Gastroesophageal sphincter (tissue), 4 donors: Measurements from ENCODE around the gene UMAD1. TPM values are rescaled to one million over a fixed set of nuclear protein-coding genes. Genes with fewer than 3 reads are reported as not detected.

Experiments used
- ATAC-seq: fragments of 150-250 bp; one replicate; pipeline ENCODE4 v1.9.1; 2016; ENCODE audit warnings: mild to moderate bottlenecking, moderate library complexity
- H3K27ac ChIP-seq, 4 donors: fragments of 200-600 bp; sonication (generic) in 3 of 4; 1 replicate in 3 of 4; 2 replicates in 1 of 4; pipeline ENCODE4 v1.5.1; 2016 to 2019
- H3K27me3 ChIP-seq: fragments of 200-600 bp; sonication (generic); one replicate; pipeline ENCODE4 v1.5.1; 2019
- H3K36me3 ChIP-seq, 2 donors: fragments of 200-600 bp; sonication (generic); one replicate each; pipeline ENCODE4 v1.5.1; 2019; ENCODE audit warnings: control low read depth in 1 of 2
- H3K4me1 ChIP-seq, 3 donors: fragments of 200-600 bp; sonication (generic); 1 replicate in 2 of 3; 2 replicates in 1 of 3; pipeline ENCODE4 v1.5.1; 2016 to 2019; ENCODE audit warnings: control low read depth in 2 of 3
- H3K4me3 ChIP-seq, 2 donors: fragments of 200-600 bp; sonication (generic); one replicate each; pipeline ENCODE4 v1.5.1; 2019; ENCODE audit warnings: mild to moderate bottlenecking in 1 of 2, moderate library complexity in 1 of 2
- H3K9me3 ChIP-seq, 3 donors: fragments of 200-600 bp; sonication (generic); one replicate each; pipeline ENCODE4 v1.5.1; 2017 to 2019; ENCODE audit warnings: control low read depth in 2 of 3
- CTCF ChIP-seq, 4 experiments: fragments of 200-600 bp in 2 of 4; fragments of 450-650 bp in 2 of 4; sonication (generic) in 1 of 4; IDR thresholded peaks; one replicate each; pipeline ENCODE4 v1.5.1; 2017 to 2019; ENCODE audit warnings: antibody characterized with exemption in 4 of 4, mild to moderate bottlenecking in 2 of 4, moderate library complexity in 2 of 4
- EP300 ChIP-seq: sonication (generic); formaldehyde crosslinking; IDR thresholded peaks from one replicate; pipeline ENCODE4 v1.6.1; 2017; ENCODE audit warnings: antibody characterized with exemption, mild to moderate bottlenecking
- POLR2A ChIP-seq, 2 donors: fragments of 450-650 bp; IDR thresholded peaks; one replicate each; pipeline ENCODE4 v1.6.1; 2017; ENCODE audit warnings: antibody characterized with exemption in 2 of 2, mild to moderate bottlenecking in 2 of 2, moderate library complexity in 1 of 2
- POLR2AphosphoS5 ChIP-seq: sonication (generic); formaldehyde crosslinking; IDR thresholded peaks from one replicate; pipeline ENCODE4 v1.6.1; 2017; ENCODE audit warnings: antibody characterized with exemption
- WGBS, 2 donors: methylation state at CpG; one replicate each; pipeline ENCODE4 v1.1.5; 2018; ENCODE audit warnings: low coverage in 1 of 2; 5-methylcytosine and 5-hydroxymethylcytosine counted together
- total RNA-seq, 4 donors: library from RNA; depleted of rRNA; stranded (reverse); fragments of >200 nt; gene quantifications; one replicate each; pipeline ENCODE4 v1.1.0, GENCODE V29; 2016

The UMAD1 gene
- total RNA-seq, 4 donors from 2014 or later, result 7.4 to 24.4 (median 15.9) TPM

GRCh38 chr7:7737674-7738073 lies 97.1 kb downstream of the UMAD1 start:
- H3K4me1 ChIP-seq, result peaks cover 0 to 16% (median 0%) of the 10 kb centered on the region in 3 donors
- ATAC-seq, result no peak
- H3K36me3 ChIP-seq, result no peaks in the 10 kb centered on the region
- H3K9me3 ChIP-seq, result no peaks in the 10 kb centered on the region
- H3K27me3 ChIP-seq, result no peaks in the 10 kb centered on the region
- TF ChIP-seq CTCF (IDR thresholded peaks at IDR 0.05) (no peak), EP300 (no peak), POLR2A (IDR thresholded peaks at IDR 0.05) (no peak), POLR2AphosphoS5 (no peak)
- H3K4me3 ChIP-seq, result no peak overlapping the region
- no peak overlapping the region for H3K27ac ChIP-seq

- WGBS, 2 donors, result 25 to 67% methylated on average over 1 of the region's 1 CpG
- no peak for TF ChIP-seq POLR2A (IDR thresholded peaks at IDR 0.05)
- no peak for TF ChIP-seq POLR2AphosphoS5
- TF ChIP-seq CTCF (IDR thresholded peaks at IDR 0.05), result no peak
- TF ChIP-seq EP300, result no peak
- ATAC-seq, result no peak
- H3K27ac ChIP-seq, result no peak overlapping the region
- H3K27me3 ChIP-seq, result no peaks in the 10 kb centered on the region
- H3K36me3 ChIP-seq, result no peaks in the 10 kb centered on the region
- H3K4me1 ChIP-seq, result peaks cover 0 to 14% (median 0%) of the 10 kb centered on the region in 3 donors
- H3K9me3 ChIP-seq, result no peaks in the 10 kb centered on the region
- no peak overlapping the region for H3K4me3 ChIP-seq
These were observed 97.6 kb downstream of the UMAD1 start for GRCh38 chr7:7738177-7738576.

GRCh38 chr7:7738622-7739021 lies 98.1 kb downstream of the UMAD1 start:
- H3K36me3 ChIP-seq, result no peaks in the 10 kb centered on the region
- H3K4me3 ChIP-seq, result no peak overlapping the region
- no peak for TF ChIP-seq POLR2AphosphoS5
- no peak for TF ChIP-seq CTCF (IDR thresholded peaks at IDR 0.05)
- TF ChIP-seq POLR2A (IDR thresholded peaks at IDR 0.05), result no peak
- TF ChIP-seq EP300, result no peak
- no peaks in the 10 kb centered on the region for H3K9me3 ChIP-seq
- H3K27ac ChIP-seq, result no peak overlapping the region
- peaks cover 0 to 14% (median 0%) of the 10 kb centered on the region in 3 donors for H3K4me1 ChIP-seq
- H3K27me3 ChIP-seq, result no peaks in the 10 kb centered on the region
- 63 to 75% methylated on average over 3 of the region's 3 CpGs for WGBS, 2 donors
- no peak for ATAC-seq

GRCh38 chr7:7739204-7740036 lies 98.9 kb downstream of the UMAD1 start:
- 63 to 68% methylated on average over 4 of the region's 4 CpGs for WGBS, 2 donors

More at GRCh38 chr7:7739204-7740036, 98.9 kb downstream of the UMAD1 start:
- Histone ChIP-seq H3K27me3 (no peaks in the 10 kb centered on the region), H3K36me3 (no peaks in the 10 kb centered on the region), H3K27ac (no peak overlapping the region), H3K4me3 (no peak overlapping the region), H3K4me1 (peaks cover 0 to 14% (median 0%) of the 10 kb centered on the region in 3 donors), H3K9me3 (no peaks in the 10 kb centered on the region)
- TF ChIP-seq POLR2AphosphoS5 (no peak), CTCF (IDR thresholded peaks at IDR 0.05) (no peak), POLR2A (IDR thresholded peaks at IDR 0.05) (no peak), EP300 (no peak)
- no peak for ATAC-seq
